Renal cortical epithelial cell (primary cell): ENCODE results near the gene HIF1A. TPM values are rescaled to one million over a fixed set of nuclear protein-coding genes. Genes with fewer than 3 reads are reported as not detected.
"Not testable (repeated sequence)": the region's sequence is repeated elsewhere in the genome, so short reads cannot be mapped to it uniquely, and the experiment has no call there.

Experiments used
- DNase-seq: peaks from one replicate; pipeline ENCODE4 v3.0.0-alpha.2; 2011; ENCODE audit warnings: low read depth
- total RNA-seq: library from RNA; depleted of rRNA; stranded (reverse); fragments of >200 nt; gene quantifications from 2 replicates; pipeline ENCODE4 v1.2.3, GENCODE V29; 2014

HIF1A gene
- total RNA-seq, 1 donor from 2014 or later, result 1,090 TPM

DNA sequence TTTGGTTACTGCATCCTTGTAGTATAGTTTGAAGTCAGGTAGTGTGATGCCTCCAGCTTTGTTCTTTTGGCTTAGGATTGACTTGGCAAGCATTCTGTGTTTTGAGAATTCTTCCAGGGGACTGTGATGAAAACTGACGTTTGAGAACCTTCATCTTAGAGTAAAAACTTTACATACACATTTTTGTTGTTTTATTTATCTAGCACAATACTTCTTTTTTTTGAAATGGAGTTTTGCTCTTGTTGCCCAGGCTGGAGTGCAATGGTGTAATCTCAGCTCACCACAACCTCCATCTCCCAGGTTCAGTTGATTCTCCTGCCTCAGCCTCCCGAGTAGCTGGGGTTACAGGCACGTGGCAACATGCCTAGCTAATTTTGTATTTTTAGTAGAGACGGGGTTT, 13.4 kb downstream of the HIF1A start:
- DNase-seq, result not testable (repeated sequence)

DNA sequence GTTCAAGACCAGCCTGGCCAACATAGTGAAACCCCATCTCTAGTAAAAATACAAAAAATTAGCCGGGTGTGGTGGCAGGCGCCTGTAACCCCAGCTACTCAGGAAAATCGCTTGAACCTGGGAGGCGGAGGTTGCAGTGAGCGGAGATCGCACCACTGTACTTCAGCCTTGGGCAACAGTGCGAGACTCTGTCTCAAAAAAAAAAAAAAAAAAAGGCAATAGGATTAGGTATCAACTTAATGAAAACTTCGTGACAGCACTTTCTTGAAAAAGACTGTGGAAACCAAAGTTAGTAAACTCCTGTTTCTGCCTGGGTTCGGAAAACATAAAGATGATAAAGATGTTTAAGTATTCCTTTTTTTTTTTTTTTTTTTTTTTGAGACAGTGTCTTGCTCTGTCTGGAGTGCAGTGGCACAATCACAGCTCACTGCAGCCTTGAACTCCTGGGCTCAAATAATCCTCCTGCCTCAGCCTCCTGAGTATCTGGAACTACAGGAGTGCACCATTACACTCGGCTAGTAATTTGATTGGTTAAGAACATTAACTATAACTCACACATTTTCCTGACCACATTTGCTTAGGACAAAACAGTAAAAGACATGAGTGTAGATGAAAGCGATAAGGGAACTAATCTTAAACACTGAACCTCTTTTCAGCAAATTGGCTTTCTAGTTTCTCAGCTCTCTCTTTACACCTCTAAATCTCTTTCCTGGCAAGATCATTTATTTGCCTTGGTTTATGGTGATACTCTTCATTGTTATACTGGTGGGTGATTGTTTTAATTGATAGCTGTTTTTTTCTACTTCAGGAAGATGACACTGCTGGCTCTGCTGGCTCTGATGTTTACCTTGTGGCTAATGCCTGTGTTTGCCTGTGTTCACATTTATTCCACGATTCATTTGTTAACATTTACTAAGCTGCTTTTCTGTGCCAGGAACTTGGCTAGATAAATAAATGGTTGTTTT, 15.8 kb downstream of the HIF1A start:
- no peak for DNase-seq

DNA sequence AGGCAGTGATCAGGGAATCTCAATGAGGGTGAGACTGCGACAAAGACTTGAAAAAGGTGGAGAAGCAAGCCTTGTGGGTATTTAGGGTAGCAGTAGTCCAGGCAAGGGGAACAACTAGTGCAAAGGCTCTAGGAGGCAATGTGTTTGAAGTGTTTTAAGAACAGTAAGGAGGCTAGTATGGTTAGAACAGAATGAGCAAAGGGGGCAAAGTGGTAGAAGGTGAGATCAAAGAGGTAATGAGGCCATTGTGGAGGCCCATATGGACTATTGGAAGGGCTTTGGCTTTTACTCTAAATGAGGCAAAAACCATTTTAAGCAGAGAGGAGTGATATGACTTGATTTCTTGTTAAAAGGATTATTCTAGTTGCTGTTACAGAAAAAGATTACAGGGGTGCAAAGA, 16.8 kb downstream of the HIF1A start:
- no peak for DNase-seq

DNA sequence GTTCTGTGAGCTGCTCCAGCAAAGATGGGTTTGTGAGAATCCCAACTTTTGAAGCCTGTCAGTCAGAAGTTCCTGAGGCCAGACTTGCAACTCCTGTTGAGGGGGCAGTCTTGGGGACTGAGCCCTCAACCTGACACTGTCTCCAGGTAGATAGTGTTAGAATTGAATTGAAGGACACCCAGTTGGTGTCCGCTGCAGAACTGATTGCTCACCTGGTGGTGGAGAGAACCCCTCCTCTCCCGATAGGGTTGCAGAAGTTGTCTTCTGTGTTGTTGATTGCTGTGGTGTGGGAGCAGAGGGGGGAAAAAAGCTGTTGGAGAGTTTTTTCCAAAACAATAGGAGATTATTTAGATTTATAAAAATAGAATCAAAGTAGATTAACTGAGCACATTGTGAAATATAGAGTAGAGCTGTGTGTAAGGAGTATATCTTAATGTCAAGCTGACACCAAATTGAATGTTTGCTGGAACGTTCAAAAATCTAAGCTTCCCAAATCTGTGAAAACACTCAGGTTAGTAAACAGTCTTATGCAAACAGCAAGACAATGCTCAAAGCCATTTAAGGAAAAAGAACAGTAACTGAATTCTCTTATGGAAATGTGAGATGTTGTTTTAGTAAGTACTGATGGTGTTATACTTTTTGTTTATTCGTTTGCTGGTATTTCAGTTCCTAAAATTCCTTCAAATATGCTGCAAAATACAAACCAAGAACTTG, 18.6 kb downstream of the HIF1A start:
- no peak for DNase-seq

DNA sequence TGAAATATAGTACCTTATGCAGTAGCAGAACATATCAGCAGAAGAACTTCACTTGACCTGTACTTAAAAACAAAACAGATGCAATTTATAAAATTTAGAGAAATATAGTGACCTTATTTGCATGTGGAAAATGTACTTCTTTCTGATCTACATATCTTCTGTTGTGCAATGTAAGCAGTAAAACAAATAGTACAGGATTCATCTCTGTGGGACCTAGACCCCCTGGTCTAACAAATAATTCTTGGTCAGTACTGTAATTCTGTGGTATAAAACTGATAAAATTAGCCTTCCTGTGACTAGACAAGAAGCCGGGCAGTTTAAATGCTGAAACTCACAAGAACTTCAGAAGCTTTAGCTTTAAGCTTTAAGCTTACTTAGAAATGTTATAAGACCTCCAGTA, 21.6 kb downstream of the HIF1A start:
- DNase-seq, result no peak

DNA sequence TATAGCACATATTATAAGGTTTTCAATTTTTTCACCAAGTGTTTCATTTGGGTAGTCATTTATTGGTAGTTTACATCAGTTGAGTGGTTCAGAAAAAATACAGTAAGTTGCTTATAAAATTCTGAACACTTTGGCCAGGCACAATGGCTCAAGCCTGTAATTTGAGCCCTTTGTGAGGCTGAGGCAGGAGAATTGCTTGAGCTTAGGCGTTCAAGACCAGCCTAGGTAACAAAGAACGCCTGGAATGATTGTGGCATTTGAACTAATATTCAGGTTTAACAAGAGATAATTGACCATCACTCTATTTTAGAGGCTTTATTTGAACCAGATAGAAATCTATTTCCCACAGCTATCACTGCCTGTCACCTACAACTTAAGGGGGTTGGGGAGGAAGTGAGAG, 22.7 kb downstream of the HIF1A start:
- DNase-seq, result no peak

DNA sequence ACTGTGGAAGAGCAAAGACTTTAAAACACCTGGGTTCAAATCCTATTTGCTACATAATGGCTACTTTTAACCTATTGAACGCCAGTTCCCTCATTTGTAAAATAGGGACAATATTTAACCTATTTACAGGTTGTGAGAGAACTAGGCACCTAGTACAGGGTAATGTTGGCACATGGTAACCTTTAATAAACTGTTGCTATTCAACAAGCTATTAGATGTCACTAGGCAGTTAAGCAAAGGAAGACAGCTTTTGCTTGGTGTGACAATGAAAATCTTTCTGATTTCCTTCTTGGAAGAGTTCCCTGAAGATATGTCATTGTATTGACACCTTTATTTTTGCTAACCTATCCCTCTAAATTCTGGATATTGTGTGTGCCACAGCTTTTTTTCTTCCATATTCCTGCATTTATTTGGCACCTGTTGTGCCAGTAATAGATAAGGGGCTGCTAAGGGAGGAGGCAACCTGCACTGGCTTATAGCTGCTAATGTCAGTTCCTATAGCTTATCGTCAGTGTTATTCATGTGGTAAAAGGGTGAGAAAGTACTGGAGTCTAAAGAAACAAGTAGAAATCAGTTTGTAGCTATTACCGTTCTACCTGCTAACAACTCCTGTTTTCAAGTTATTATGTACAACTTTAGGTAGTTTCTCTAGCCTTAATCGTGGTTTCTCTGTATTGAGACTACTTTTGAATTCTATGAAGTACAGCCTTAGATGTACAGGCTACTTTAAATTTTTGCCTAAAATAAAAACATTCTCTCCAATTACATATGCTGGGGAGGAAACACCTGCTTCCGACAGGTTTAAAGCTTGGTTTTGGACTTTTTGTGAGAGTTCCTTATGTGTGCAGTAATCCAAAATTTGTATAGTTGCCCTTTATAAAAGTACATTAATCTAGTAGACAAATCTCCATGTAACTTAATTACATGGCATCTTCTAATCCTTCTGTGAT, 24.3 kb downstream of the HIF1A start:
- no peak for DNase-seq

DNA sequence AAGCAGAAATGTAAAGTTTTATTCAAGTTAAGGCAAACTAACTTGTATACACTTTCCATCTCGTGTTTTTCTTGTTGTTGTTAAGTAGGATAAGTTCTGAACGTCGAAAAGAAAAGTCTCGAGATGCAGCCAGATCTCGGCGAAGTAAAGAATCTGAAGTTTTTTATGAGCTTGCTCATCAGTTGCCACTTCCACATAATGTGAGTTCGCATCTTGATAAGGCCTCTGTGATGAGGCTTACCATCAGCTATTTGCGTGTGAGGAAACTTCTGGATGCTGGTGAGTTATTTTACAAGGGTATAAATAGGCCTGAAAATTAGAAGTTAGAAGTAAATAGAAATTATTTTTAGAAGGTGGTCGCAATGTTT, 25.0 kb downstream of the HIF1A start:
- DNase-seq, result no peak

DNA sequence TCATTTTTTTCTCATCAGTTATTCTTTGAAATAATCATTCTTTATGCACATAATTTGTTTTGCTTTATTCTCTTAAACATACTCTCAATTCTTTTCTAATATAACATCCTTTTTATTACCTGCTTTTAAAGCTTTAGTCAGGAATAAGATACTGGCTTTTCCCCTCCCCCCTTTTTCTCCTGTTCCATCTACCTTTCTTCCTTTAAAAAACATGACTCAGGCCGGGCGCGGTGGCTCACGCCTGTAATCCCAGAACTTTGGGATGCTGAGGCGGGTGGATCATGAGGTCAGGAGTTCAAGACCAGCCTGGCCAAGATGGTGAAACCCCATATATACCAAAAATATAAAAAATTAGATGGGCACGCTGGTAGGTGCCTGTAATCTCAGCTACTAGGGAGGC, 25.4 kb downstream of the HIF1A start:
- DNase-seq, result no peak

DNA sequence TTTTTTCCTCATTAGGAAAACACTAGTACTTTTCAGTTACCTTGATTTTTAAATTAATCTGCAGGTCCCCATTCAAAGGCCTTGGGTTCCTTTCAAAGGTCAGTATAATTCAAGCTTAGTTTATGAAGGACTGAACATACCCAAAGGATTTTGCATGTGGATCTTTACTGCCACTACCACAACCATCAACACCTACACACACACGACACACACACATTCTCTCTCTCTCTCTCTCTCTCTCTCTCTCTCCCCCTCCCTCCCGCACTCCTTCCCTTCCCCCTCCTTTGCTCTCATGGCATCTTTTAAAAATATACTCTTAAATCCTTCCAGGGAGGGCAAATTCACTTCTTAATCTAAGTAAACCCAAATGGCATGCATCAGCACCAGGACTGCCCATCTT, 28.8 kb downstream of the HIF1A start:
- no peak for DNase-seq

DNA sequence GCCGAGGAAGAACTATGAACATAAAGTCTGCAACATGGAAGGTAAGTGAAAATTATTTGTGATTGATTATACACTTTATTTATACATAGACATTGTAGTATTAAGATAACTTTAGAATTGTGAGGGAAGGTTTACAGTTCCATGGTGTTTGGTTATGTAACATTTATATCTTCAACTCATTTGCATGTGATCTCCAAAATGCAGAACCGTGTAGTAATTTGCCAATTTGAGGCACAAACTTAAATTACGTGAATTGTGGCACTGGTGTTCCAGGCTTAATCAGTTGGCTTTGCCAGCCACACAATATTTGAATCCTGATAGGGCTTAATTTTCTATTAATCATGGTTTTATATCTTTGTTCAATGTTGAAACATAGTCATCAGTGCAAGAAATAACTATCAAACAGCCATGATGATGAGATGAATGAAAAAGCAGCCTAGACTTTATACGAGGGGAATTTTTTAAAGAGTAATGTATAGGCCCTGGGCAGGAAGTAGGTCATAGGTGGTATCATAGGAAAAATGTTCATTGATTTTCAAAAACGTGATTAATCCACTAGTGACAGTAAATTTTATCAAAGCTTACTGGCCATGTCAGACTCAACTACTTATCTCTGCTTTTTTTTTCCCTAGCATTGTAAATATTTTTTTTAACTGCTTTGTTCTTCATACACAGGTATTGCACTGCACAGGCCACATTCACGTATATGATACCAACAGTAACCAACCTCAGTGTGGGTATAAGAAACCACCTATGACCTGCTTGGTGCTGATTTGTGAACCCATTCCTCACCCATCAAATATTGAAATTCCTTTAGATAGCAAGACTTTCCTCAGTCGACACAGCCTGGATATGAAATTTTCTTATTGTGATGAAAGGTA, 31.7 kb downstream of the HIF1A start:
- no peak for DNase-seq

DNA sequence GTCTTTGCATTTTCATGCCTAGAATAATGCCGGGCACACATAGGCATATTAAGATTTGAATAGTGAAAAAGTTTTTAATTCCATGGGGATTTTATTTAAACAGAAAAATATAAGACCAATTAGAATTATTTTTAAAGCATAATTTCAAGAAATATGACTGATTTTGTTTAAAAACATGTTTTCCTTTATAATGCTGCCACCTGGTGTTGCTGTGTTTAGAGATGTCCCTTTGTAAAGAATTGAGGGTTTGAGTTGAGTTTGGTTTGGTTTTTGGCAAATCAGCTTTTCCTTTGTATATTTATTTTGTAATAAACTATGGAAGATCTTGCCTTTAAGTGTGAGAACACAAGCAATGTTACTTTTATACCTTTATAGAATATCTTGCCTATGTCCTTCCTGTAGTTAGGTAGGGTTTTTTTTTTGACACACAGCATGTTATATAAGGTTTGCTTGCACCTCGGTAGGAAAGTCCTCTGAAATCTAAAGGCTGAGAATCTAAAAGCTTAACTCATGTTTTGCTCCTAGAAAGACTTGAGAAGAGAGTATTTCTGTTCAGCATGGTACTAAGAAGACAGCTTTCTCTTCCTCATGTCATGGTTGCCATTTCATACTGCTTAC, 35.6 kb downstream of the HIF1A start:
- no peak for DNase-seq

DNA sequence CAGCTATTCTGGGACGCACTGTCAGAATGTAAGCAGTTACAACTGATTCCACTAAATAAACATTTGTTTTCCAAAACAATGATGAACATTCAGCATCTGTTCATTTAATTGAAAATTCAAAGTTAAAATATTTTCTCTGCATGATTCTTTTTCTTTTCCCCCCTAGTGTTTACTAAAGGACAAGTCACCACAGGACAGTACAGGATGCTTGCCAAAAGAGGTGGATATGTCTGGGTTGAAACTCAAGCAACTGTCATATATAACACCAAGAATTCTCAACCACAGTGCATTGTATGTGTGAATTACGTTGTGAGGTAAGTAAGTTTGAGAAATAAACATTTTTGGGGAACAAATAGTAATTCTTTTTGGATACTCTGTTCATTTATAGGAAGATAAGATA, 38.7 kb downstream of the HIF1A start:
- no peak for DNase-seq

DNA sequence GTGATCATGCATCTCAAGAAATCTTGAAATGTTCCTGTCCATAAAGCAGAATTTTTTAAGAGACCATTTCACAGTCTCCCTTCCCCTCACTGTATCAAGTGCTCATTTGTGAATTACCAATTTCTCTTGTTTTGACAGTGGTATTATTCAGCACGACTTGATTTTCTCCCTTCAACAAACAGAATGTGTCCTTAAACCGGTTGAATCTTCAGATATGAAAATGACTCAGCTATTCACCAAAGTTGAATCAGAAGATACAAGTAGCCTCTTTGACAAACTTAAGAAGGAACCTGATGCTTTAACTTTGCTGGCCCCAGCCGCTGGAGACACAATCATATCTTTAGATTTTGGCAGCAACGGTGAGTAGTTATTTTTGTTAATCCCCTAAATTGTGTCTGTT, 41.4 kb downstream of the HIF1A start:
- DNase-seq, result no peak

DNA sequence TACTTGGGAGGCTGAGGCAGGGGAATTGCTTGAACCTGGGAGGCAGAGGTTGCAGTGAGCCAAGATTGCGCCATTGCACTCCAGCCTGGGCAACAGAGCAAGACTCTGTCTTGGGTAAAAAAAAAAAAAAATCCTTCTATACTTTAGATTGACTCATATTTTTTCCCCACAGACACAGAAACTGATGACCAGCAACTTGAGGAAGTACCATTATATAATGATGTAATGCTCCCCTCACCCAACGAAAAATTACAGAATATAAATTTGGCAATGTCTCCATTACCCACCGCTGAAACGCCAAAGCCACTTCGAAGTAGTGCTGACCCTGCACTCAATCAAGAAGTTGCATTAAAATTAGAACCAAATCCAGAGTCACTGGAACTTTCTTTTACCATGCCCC, 42.6 kb downstream of the HIF1A start:
- no peak for DNase-seq

DNA sequence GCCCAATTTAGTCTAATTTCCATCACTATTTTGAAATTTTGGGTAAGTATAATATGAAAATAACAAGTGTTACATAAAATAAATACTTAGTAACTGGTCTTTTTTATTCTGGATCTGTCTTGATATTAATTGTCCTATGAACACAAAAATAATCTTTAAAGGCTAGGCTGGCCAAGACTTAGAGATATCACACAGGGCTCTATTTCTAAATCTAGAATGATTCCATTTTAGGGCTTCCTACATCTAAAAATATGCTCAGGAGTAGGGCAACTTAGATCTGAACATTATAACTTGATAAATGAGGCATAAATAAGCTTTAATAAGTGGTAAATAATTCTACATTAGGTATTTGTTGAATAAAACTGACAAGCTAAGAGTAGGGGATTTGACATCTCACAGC, 43.8 kb downstream of the HIF1A start:
- DNase-seq, result no peak

DNA sequence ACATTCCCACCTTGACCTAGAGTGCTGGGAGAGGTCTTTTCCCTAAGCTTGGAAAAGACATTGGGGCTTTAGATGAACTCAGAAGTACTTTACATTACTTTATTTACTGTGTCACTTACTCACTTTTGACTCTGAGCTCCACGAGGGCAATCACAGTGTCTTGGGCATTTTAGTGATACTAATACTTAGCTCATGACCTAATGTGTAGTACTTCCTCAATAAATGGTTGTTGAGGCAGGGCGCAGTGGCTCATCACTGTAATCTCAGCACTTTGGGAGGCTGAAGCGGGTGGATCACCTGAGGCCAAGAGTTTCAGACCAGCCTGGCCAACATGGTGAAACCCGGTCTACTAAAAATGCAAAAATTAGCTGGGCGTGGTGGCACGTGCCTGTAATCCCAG, 47.1 kb downstream of the HIF1A start:
- DNase-seq, result no peak

DNA sequence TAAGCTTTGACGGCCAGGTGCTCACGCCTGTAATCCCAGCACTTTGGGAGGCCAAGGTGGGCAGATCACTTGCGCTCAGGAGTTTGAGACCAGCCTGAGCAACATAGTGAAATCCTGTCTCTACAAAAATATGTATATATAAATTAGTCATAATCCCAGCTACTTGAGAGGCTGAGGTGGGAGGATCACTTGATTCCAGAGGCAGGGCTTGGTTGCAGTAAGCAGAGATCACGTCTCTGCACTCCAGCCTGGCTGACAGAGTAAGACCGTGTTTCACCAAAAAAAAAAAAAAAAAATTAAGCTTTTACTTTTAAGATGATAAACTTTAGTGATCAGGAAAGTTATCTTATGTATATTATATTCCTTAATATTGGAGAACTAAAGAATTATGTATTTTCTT, 48.9 kb downstream of the HIF1A start:
- no peak for DNase-seq

DNA sequence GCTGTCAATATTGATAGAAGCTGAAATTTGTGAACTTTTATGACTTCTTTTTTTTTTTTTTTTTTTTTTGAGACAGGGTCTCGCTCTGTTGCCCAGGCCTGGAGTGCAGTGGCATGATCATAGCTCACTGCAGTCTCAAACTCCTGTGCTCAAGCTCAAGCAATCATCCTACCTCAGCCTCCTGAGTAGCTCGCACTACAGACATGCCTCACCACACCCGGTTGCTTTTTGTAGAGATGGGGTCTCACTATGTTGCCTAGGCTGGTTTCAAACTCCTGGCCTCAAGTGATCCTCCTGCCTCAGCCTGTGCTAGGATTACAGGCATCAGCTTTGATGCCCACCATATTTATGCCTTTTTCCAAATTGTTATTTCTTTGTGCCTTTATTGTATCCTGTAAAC, 51.0 kb downstream of the HIF1A start:
- not testable (repeated sequence) for DNase-seq

DNA sequence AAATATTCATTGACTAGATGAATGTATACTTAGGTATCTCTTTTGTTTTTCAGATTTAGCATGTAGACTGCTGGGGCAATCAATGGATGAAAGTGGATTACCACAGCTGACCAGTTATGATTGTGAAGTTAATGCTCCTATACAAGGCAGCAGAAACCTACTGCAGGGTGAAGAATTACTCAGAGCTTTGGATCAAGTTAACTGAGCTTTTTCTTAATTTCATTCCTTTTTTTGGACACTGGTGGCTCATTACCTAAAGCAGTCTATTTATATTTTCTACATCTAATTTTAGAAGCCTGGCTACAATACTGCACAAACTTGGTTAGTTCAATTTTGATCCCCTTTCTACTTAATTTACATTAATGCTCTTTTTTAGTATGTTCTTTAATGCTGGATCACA, 51.6 kb downstream of the HIF1A start:
- no peak for DNase-seq

DNA sequence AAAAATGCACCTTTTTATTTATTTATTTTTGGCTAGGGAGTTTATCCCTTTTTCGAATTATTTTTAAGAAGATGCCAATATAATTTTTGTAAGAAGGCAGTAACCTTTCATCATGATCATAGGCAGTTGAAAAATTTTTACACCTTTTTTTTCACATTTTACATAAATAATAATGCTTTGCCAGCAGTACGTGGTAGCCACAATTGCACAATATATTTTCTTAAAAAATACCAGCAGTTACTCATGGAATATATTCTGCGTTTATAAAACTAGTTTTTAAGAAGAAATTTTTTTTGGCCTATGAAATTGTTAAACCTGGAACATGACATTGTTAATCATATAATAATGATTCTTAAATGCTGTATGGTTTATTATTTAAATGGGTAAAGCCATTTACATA, 52.0 kb downstream of the HIF1A start:
- no peak for DNase-seq
